GM10248 (cell line): Measurements from ENCODE around the gene GUCY2C.

ENCODE experiments used
- CTCF ChIA-PET: fragments of 300-600 bp; sonication (Branson Sonifier 250); formaldehyde crosslinking; extraction: SDS; loops from one replicate; lab custom pipeline; 2021; ENCODE audit warnings: antibody characterized with exemption; lab: Yijun Ruan, JAX
- POLR2A ChIA-PET: fragments of 350-650 bp; sonication (Branson Sonifier 250); formaldehyde crosslinking; extraction: SDS; loops from one replicate; lab custom pipeline; 2020; ENCODE audit warnings: antibody characterized with exemption; lab: Yijun Ruan, JAX
- DNase-seq: peaks from one replicate; pipeline ENCODE4 v3.0.0; 2012; ENCODE audit errors: extremely low spot score
- CTCF ChIP-seq: IDR thresholded peaks from 2 replicates; pipeline ENCODE4 v1.5.1; 2012; ENCODE audit warnings: mild to moderate bottlenecking, low read depth; ENCODE audit errors: extremely low read depth, missing control alignments, control extremely low read depth

The GUCY2C gene

GRCh38 chr12:14611640-14612203 lies 84.7 kb downstream of the GUCY2C start:
- TF ChIP-seq CTCF: no peak
- DNase-seq: no peak
- ChIA-PET POLR2A (no interaction called here), CTCF (interaction anchor here (0.7 to 3.8 kb wide), 5 partner anchors 9 to 373 kb away, joined by 3 to 17 read pairs (median 4); no protein-coding TSS in a partner anchor)

- no peak for DNase-seq
- ChIA-PET POLR2A (no interaction called here), CTCF (no interaction called here)
- TF ChIP-seq CTCF: no peak
These were observed 88.8 kb downstream of the GUCY2C start for GRCh38 chr12:14607568-14607967.

- ChIA-PET POLR2A (no interaction called here), CTCF (interaction anchor here (1.2 kb wide), 1 partner anchor 24 kb away, joined by 3 read pairs; no protein-coding TSS in a partner anchor)
- no peak for TF ChIP-seq CTCF
- no peak for DNase-seq
These were observed 90.9 kb downstream of the GUCY2C start for GRCh38 chr12:14605401-14605989.

GRCh38 chr12:14601692-14602478 lies 94.5 kb downstream of the GUCY2C start:
- DNase-seq: no peak
- ChIA-PET POLR2A (no interaction called here), CTCF (interaction anchor here (0.9 to 1.7 kb wide), 2 partner anchors 11 to 16 kb away, joined by 4 read pairs; no protein-coding TSS in a partner anchor)
- TF ChIP-seq CTCF: no peak

- POLR2A ChIA-PET: no interaction called here
- CTCF ChIA-PET: no interaction called here
These were observed 98.9 kb downstream of the GUCY2C start for GRCh38 chr12:14597480-14597879.

More at GRCh38 chr12:14597480-14597879, 98.9 kb downstream of the GUCY2C start:
- no peak for TF ChIP-seq CTCF
- DNase-seq: no peak
